GM12865 (cell line): Measurements from ENCODE around the gene FN3K.
"Not testable (repeated sequence)": the region's sequence is repeated elsewhere in the genome, so short reads cannot be mapped to it uniquely, and the experiment has no call there.

Source experiments
- DNase-seq: peaks from one replicate; pipeline ENCODE4 v3.0.0; 2010; ENCODE audit warnings: low read depth
- H3K4me3 ChIP-seq: 2 replicates; pipeline ENCODE4 v1.5.1; 2011; ENCODE audit warnings: mild to moderate bottlenecking, low read depth, low read length, control low read depth
- CTCF ChIP-seq: IDR thresholded peaks from 2 replicates; pipeline ENCODE4 v1.5.1; 2011; ENCODE audit warnings: low read length, control low read depth, low read depth, inconsistent platforms; ENCODE audit not compliant: insufficient read depth; ENCODE audit errors: missing control alignments

FN3K gene

GRCh38 chr17:82767041-82767754 is 31.8 kb downstream of the FN3K start:
- H3K4me3 ChIP-seq, result no peak overlapping the region
- peak; percentile 55 for DNase-seq
- peak; percentile 49 for TF ChIP-seq CTCF

- H3K4me3 ChIP-seq, result no peak overlapping the region
- no peak for TF ChIP-seq CTCF
- no peak for DNase-seq
Measured at GRCh38 chr17:82769041-82769440, 33.6 kb downstream of the FN3K start.

- no peak for TF ChIP-seq CTCF
- no peak for DNase-seq
- H3K4me3 ChIP-seq, result no peak overlapping the region
Measured at GRCh38 chr17:82772026-82772425, 36.6 kb downstream of the FN3K start.

GRCh38 chr17:82774456-82774855 is 39.0 kb downstream of the FN3K start:
- DNase-seq, H3K4me3 ChIP-seq: not testable (repeated sequence)

GRCh38 chr17:82775001-82775823 is 39.8 kb downstream of the FN3K start:
- no peak overlapping the region for H3K4me3 ChIP-seq
- peak; percentile 48 for TF ChIP-seq CTCF
- DNase-seq, result no peak

- no peak for TF ChIP-seq CTCF
- DNase-seq, result no peak
- no peak overlapping the region for H3K4me3 ChIP-seq
Measured at GRCh38 chr17:82776454-82776853, 41.0 kb downstream of the FN3K start.

- DNase-seq, H3K4me3 ChIP-seq: not testable (repeated sequence)
Measured at GRCh38 chr17:82777778-82778375, 42.5 kb downstream of the FN3K start.

- no peak for DNase-seq
- no peak for TF ChIP-seq CTCF
- no peak overlapping the region for H3K4me3 ChIP-seq
Measured at GRCh38 chr17:82779541-82779940, 44.1 kb downstream of the FN3K start.
